ENCODE data around the gene SENP7. TPM values are rescaled to one million over a fixed set of nuclear protein-coding genes. Genes with fewer than 3 reads are reported as not detected.

Gene SENP7
- total RNA-seq, 1 donor: 24.0 TPM

GRCh38 chr3:101413656-101414055 is 99.4 kb downstream of the SENP7 start:
- no peak for DNase-seq (ENCODE audit: low read depth)
- no peak for TF ChIP-seq CTCF (IDR thresholded peaks at IDR 0.05; ENCODE audit: insufficient read depth, low read length)
- no peak overlapping the region for H3K4me3 ChIP-seq (ENCODE audit: low read depth, low read length)

GRCh38 chr3:101391413-101391950 is 121.5 kb downstream of the SENP7 start:
- no peak for DNase-seq (ENCODE audit: low read depth)
- H3K4me3 ChIP-seq (ENCODE audit: low read depth, low read length): no peak overlapping the region
- no peak for TF ChIP-seq CTCF (IDR thresholded peaks at IDR 0.05; ENCODE audit: insufficient read depth, low read length)

GRCh38 chr3:101388706-101389105 is 124.3 kb downstream of the SENP7 start:
- no peak for DNase-seq (ENCODE audit: low read depth)
- TF ChIP-seq CTCF (IDR thresholded peaks at IDR 0.05; ENCODE audit: insufficient read depth, low read length): no peak
- H3K4me3 ChIP-seq (ENCODE audit: low read depth, low read length): no peak overlapping the region

- DNase-seq (ENCODE audit: low read depth): no peak
- no peak overlapping the region for H3K4me3 ChIP-seq (ENCODE audit: low read depth, low read length)
- no peak for TF ChIP-seq CTCF (IDR thresholded peaks at IDR 0.05; ENCODE audit: insufficient read depth, low read length)
Observed at GRCh38 chr3:101387351-101387750, 125.7 kb downstream of the SENP7 start.

- no peak for TF ChIP-seq CTCF (IDR thresholded peaks at IDR 0.05; ENCODE audit: insufficient read depth, low read length)
- no peak for DNase-seq (ENCODE audit: low read depth)
- H3K4me3 ChIP-seq (ENCODE audit: low read depth, low read length): no peak overlapping the region
Observed at GRCh38 chr3:101384426-101384825, 128.6 kb downstream of the SENP7 start.

- no peak for DNase-seq (ENCODE audit: low read depth)
- H3K4me3 ChIP-seq (ENCODE audit: low read depth, low read length): no peak overlapping the region
- no peak for TF ChIP-seq CTCF (IDR thresholded peaks at IDR 0.05; ENCODE audit: insufficient read depth, low read length)
Observed at GRCh38 chr3:101383656-101384055, 129.4 kb downstream of the SENP7 start.

- peak; percentile 10 for DNase-seq (ENCODE audit: low read depth)
Observed at GRCh38 chr3:101383156-101383575, 129.8 kb downstream of the SENP7 start.

More at GRCh38 chr3:101383156-101383575, 129.8 kb downstream of the SENP7 start:
- H3K4me3 ChIP-seq (ENCODE audit: low read depth, low read length): no peak overlapping the region
- no peak for TF ChIP-seq CTCF (IDR thresholded peaks at IDR 0.05; ENCODE audit: insufficient read depth, low read length)

Data from fibroblast of the aortic adventitia (primary cell).